ENCODE data around the gene SLC44A3.

Gene SLC44A3

DNA sequence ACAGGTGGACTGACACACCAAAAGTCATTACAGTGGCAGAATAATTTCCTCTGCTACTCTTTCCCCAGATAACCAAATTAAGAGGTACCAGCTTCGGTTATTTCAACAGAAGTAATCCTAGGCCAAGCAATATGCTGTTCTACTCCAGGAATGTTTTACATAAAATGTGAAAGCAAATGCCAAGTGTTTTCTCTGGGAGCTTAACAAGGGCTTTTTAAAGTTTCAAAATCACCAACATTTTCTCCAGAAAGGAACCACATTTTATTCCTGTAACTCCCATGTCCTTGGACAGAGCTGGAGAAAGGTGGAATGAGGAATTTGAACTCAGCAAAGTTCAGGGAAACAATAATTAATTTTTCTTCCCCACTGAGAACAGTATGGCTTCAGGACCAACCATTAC is 79.6 kb downstream of the SLC44A3 start:
- in situ Hi-C loops (cut with MboI; ENCODE audit: low sequenced_read_pairs, unreplicated experiment): no loop called here
- DNase-seq (ENCODE audit: low spot score): no peak
- TF ChIP-seq, protein P1, sequence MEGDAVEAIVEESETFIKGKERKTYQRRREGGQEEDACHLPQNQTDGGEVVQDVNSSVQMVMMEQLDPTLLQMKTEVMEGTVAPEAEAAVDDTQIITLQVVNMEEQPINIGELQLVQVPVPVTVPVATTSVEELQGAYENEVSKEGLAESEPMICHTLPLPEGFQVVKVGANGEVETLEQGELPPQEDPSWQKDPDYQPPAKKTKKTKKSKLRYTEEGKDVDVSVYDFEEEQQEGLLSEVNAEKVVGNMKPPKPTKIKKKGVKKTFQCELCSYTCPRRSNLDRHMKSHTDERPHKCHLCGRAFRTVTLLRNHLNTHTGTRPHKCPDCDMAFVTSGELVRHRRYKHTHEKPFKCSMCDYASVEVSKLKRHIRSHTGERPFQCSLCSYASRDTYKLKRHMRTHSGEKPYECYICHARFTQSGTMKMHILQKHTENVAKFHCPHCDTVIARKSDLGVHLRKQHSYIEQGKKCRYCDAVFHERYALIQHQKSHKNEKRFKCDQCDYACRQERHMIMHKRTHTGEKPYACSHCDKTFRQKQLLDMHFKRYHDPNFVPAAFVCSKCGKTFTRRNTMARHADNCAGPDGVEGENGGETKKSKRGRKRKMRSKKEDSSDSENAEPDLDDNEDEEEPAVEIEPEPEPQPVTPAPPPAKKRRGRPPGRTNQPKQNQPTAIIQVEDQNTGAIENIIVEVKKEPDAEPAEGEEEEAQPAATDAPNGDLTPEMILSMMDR (IDR thresholded peaks at IDR 0.05; ENCODE audit: borderline replicate concordance, control extremely low read depth, extremely low read depth, insufficient read depth, missing control alignments): no peak

DNA sequence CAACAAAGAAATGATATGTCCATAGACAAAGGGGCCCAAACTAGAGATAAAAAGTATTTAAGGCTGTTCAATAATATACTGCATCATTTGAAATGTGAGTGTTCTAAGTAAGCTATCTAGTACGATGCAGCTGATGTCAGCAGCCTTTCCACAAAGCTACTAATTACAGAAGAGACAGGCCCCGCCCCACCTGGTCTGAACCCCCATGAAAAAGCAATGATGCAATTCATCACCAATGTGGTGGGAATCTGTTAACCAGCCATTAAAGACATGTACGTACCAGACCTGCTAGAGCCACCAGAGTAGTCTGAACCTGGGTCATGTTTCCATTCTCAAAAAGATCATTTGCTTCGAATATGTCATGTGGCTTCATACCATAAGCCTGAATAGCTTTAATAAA is 81.7 kb downstream of the SLC44A3 start:
- TF ChIP-seq, protein P1 (IDR thresholded peaks at IDR 0.05; ENCODE audit: borderline replicate concordance, control extremely low read depth, extremely low read depth, insufficient read depth, missing control alignments): no peak
- in situ Hi-C loops (cut with MboI; ENCODE audit: low sequenced_read_pairs, unreplicated experiment): no loop called here
- DNase-seq (ENCODE audit: low spot score): no peak

DNA sequence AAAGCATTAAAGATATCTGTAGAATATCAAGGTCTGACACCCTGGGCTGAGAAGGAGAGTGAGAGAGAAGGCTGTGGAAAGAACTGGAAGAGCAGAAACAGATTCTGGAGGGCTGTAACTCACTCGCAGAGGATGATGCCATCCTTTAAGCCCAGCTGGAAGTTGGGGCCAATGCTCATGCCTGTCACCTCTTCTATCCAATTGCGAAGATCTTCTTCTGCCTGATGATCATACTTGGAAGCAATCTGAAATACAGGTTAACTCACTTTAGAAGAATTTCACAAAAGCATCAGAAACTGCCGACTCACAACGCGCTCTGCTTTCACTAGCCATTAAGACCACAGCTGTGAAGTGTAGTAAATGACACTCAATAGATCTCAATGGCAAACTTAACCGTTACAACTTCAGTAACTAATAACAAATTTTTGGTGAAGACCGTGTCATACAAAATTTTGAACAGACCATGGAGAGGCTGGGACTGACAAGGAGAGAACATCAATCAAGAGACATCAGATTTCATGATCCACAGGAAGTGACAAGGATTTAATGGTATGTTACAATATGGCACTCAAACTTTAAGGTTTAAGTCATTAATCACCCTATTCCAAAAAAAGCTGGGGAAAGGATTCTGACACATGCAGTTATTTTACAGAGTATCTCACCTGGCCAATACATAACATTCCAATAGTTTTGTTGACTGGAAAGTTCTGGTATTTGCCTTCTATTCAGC is 83.3 kb downstream of the SLC44A3 start:
- in situ Hi-C loops (cut with MboI; ENCODE audit: low sequenced_read_pairs, unreplicated experiment): no loop called here
- TF ChIP-seq, protein P1 (IDR thresholded peaks at IDR 0.05; ENCODE audit: borderline replicate concordance, control extremely low read depth, extremely low read depth, insufficient read depth, missing control alignments): no peak
- DNase-seq (ENCODE audit: low spot score): no peak

DNA sequence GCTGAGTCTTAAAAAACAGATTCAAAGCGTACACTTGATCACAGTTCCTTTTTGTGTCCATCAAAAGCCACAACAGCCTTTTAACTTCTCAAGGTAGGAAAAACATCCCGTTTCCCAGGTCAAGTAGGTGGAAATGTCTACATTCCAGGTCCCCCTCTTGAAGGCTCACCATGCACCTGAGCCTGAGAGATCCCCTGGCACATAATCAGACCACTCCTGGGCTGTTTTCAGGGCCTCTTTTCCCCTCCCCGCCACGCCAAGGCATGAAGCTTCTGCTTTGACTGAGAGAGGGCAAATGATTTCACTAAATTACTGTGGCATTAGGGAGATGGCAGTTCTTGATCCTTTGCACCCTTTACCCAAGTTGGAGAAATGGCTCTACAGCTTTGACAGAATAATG is 85.0 kb downstream of the SLC44A3 start:
- TF ChIP-seq, protein P1 (IDR thresholded peaks at IDR 0.05; ENCODE audit: borderline replicate concordance, control extremely low read depth, extremely low read depth, insufficient read depth, missing control alignments): no peak
- in situ Hi-C loops (cut with MboI; ENCODE audit: low sequenced_read_pairs, unreplicated experiment): no loop called here
- DNase-seq (ENCODE audit: low spot score): no peak

DNA sequence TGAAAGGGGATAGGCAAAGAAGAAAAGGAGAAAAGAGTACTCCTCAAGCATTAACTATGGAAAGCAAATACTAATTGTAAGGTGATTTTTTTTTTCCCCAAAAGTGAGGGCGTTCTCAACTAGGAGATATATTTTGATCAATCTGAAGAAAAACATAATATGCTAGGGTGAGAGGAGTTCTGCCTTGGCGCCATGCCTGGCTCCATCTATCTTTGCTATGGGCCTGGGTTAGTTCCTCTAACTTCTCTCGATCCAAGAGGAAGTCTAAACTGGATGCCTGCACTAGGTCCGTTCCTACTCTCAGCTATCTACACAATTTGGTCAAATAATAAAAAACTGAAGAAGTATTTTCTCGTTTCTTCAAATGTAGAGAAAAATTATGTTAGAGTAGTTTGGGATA is 86.2 kb downstream of the SLC44A3 start:
- TF ChIP-seq, protein P1 (IDR thresholded peaks at IDR 0.05; ENCODE audit: borderline replicate concordance, control extremely low read depth, extremely low read depth, insufficient read depth, missing control alignments): no peak
- in situ Hi-C loops (cut with MboI; ENCODE audit: low sequenced_read_pairs, unreplicated experiment): no loop called here
- DNase-seq (ENCODE audit: low spot score): no peak

DNA sequence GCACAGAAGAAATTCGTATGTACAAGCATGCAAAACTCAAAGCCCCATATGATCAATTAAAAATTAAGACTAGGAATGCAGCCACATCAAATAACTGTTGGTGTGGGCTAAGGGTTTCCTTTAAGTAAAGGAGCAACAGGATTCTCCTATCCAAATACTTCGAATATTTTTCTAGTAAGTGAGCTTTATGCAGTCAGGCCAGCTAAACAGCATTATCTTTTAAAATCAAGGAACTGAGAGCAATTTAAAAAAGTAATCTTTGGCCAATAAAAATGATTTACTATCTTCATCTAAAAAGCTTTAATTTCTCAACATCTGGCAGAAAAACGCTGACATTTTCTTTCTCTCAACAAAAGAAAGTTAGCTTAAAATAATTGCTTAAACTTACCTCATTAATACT is 87.0 kb downstream of the SLC44A3 start:
- in situ Hi-C loops (cut with MboI; ENCODE audit: low sequenced_read_pairs, unreplicated experiment): no loop called here
- TF ChIP-seq, protein P1 (IDR thresholded peaks at IDR 0.05; ENCODE audit: borderline replicate concordance, control extremely low read depth, extremely low read depth, insufficient read depth, missing control alignments): no peak
- no peak for DNase-seq (ENCODE audit: low spot score)

All from GM13976 (cell line).